ENCODE results near the gene LRRC75A. TPM values are rescaled to one million over a fixed set of nuclear protein-coding genes. Genes with fewer than 3 reads are reported as not detected.

LRRC75A gene
- total and polyA plus RNA-seq, 2 experiments from 2014 or later = 5.3 to 26.2 TPM

DNA sequence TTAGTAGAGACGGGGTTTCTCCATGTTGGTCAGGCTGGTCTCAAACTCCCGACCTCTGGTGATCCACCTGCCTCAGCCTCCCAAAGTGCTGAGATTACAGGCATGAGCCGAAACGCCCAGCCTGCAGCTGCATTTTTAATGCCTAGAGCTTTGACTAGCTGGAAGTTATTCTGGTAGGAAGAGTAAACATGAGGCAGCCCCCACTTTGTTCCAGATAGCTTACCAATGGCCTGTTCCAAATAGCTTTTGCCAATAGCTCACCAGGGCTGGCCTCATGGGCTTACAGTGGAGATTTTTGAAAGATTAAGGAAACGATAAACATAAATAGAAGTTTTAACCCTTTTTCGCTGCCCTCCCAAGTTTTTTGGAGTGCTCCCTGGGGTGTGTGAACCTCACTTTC, 66.8 kb downstream of the LRRC75A start:
- Histone ChIP-seq H3K4me3 (no peak overlapping the region), H3K36me3 (ENCODE audit: insufficient read depth) (no peaks in the 10 kb centered on the region), H3K27ac (ENCODE audit: low read depth) (no peak overlapping the region), H3K27me3 (ENCODE audit: insufficient read depth) (no peaks in the 10 kb centered on the region), H3K9me2 (ENCODE audit: insufficient read depth) (no peaks in the 10 kb centered on the region), H4K20me1 (replicated peaks; ENCODE audit: insufficient read depth) (no peaks in the 10 kb centered on the region), H3K4me2 (no peak overlapping the region), H2AFZ (no peak overlapping the region), H3K4me1 (ENCODE audit: insufficient read depth) (no peaks in the 10 kb centered on the region), H3K79me2 (replicated peaks; ENCODE audit: insufficient read depth) (no peaks in the 10 kb centered on the region), H3F3A (replicated peaks; ENCODE audit: low read depth) (no peaks in the 10 kb centered on the region)
- TF ChIP-seq CREB1 (CRISPR knock-in tag; IDR thresholded peaks at IDR 0.05; ENCODE audit: low read depth) = no peak
- TF ChIP-seq, protein P1, sequence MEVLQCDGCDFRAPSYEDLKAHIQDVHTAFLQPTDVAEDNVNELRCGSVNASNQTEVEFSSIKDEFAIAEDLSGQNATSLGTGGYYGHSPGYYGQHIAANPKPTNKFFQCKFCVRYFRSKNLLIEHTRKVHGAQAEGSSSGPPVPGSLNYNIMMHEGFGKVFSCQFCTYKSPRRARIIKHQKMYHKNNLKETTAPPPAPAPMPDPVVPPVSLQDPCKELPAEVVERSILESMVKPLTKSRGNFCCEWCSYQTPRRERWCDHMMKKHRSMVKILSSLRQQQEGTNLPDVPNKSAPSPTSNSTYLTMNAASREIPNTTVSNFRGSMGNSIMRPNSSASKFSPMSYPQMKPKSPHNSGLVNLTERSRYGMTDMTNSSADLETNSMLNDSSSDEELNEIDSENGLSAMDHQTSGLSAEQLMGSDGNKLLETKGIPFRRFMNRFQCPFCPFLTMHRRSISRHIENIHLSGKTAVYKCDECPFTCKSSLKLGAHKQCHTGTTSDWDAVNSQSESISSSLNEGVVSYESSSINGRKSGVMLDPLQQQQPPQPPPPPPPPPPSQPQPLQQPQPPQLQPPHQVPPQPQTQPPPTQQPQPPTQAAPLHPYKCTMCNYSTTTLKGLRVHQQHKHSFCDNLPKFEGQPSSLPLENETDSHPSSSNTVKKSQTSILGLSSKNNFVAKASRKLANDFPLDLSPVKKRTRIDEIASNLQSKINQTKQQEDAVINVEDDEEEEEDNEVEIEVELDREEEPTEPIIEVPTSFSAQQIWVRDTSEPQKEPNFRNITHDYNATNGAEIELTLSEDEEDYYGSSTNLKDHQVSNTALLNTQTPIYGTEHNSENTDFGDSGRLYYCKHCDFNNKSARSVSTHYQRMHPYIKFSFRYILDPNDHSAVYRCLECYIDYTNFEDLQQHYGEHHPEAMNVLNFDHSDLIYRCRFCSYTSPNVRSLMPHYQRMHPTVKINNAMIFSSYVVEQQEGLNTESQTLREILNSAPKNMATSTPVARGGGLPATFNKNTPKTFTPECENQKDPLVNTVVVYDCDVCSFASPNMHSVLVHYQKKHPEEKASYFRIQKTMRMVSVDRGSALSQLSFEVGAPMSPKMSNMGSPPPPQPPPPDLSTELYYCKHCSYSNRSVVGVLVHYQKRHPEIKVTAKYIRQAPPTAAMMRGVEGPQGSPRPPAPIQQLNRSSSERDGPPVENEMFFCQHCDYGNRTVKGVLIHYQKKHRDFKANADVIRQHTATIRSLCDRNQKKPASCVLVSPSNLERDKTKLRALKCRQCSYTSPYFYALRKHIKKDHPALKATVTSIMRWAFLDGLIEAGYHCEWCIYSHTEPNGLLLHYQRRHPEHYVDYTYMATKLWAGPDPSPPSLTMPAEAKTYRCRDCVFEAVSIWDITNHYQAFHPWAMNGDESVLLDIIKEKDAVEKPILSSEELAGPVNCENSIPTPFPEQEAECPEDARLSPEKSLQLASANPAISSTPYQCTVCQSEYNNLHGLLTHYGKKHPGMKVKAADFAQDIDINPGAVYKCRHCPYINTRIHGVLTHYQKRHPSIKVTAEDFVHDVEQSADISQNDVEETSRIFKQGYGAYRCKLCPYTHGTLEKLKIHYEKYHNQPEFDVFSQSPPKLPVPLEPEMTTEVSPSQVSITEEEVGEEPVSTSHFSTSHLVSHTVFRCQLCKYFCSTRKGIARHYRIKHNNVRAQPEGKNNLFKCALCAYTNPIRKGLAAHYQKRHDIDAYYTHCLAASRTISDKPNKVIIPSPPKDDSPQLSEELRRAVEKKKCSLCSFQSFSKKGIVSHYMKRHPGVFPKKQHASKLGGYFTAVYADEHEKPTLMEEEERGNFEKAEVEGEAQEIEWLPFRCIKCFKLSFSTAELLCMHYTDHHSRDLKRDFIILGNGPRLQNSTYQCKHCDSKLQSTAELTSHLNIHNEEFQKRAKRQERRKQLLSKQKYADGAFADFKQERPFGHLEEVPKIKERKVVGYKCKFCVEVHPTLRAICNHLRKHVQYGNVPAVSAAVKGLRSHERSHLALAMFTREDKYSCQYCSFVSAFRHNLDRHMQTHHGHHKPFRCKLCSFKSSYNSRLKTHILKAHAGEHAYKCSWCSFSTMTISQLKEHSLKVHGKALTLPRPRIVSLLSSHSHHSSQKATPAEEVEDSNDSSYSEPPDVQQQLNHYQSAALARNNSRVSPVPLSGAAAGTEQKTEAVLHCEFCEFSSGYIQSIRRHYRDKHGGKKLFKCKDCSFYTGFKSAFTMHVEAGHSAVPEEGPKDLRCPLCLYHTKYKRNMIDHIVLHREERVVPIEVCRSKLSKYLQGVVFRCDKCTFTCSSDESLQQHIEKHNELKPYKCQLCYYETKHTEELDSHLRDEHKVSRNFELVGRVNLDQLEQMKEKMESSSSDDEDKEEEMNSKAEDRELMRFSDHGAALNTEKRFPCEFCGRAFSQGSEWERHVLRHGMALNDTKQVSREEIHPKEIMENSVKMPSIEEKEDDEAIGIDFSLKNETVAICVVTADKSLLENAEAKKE (CRISPR knock-in tag; IDR thresholded peaks at IDR 0.05) = no peak
- TF ChIP-seq JUNB (IDR thresholded peaks at IDR 0.05; ENCODE audit: unreplicated experiment) = no peak
- no peak for TF ChIP-seq ZNF331 (CRISPR knock-in tag; IDR thresholded peaks at IDR 0.05; ENCODE audit: low read depth)
- TF ChIP-seq ZNF114 (CRISPR knock-in tag; IDR thresholded peaks at IDR 0.05) = no peak
- TF ChIP-seq, protein P2, sequence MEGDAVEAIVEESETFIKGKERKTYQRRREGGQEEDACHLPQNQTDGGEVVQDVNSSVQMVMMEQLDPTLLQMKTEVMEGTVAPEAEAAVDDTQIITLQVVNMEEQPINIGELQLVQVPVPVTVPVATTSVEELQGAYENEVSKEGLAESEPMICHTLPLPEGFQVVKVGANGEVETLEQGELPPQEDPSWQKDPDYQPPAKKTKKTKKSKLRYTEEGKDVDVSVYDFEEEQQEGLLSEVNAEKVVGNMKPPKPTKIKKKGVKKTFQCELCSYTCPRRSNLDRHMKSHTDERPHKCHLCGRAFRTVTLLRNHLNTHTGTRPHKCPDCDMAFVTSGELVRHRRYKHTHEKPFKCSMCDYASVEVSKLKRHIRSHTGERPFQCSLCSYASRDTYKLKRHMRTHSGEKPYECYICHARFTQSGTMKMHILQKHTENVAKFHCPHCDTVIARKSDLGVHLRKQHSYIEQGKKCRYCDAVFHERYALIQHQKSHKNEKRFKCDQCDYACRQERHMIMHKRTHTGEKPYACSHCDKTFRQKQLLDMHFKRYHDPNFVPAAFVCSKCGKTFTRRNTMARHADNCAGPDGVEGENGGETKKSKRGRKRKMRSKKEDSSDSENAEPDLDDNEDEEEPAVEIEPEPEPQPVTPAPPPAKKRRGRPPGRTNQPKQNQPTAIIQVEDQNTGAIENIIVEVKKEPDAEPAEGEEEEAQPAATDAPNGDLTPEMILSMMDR (conservative IDR thresholded peaks at IDR 0.05; ENCODE audit: low read depth in 2 of 2) = no peak
- TF ChIP-seq EZH2 (IDR thresholded peaks at IDR 0.05; ENCODE audit: low read depth, unreplicated experiment) = no peak
- TF ChIP-seq, protein P3, sequence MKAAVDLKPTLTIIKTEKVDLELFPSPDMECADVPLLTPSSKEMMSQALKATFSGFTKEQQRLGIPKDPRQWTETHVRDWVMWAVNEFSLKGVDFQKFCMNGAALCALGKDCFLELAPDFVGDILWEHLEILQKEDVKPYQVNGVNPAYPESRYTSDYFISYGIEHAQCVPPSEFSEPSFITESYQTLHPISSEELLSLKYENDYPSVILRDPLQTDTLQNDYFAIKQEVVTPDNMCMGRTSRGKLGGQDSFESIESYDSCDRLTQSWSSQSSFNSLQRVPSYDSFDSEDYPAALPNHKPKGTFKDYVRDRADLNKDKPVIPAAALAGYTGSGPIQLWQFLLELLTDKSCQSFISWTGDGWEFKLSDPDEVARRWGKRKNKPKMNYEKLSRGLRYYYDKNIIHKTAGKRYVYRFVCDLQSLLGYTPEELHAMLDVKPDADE (IDR thresholded peaks at IDR 0.05) = no peak
- no peak for TF ChIP-seq NANOG (IDR thresholded peaks at IDR 0.05; ENCODE audit: borderline replicate concordance)
- TF ChIP-seq POLR2AphosphoS5 (IDR thresholded peaks at IDR 0.05; ENCODE audit: low read depth) = no peak
- TF ChIP-seq STAT1 (IDR thresholded peaks at IDR 0.05; ENCODE audit: unreplicated experiment) = no peak
- TF ChIP-seq, protein P4, sequence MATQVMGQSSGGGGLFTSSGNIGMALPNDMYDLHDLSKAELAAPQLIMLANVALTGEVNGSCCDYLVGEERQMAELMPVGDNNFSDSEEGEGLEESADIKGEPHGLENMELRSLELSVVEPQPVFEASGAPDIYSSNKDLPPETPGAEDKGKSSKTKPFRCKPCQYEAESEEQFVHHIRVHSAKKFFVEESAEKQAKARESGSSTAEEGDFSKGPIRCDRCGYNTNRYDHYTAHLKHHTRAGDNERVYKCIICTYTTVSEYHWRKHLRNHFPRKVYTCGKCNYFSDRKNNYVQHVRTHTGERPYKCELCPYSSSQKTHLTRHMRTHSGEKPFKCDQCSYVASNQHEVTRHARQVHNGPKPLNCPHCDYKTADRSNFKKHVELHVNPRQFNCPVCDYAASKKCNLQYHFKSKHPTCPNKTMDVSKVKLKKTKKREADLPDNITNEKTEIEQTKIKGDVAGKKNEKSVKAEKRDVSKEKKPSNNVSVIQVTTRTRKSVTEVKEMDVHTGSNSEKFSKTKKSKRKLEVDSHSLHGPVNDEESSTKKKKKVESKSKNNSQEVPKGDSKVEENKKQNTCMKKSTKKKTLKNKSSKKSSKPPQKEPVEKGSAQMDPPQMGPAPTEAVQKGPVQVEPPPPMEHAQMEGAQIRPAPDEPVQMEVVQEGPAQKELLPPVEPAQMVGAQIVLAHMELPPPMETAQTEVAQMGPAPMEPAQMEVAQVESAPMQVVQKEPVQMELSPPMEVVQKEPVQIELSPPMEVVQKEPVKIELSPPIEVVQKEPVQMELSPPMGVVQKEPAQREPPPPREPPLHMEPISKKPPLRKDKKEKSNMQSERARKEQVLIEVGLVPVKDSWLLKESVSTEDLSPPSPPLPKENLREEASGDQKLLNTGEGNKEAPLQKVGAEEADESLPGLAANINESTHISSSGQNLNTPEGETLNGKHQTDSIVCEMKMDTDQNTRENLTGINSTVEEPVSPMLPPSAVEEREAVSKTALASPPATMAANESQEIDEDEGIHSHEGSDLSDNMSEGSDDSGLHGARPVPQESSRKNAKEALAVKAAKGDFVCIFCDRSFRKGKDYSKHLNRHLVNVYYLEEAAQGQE (IDR thresholded peaks at IDR 0.05; ENCODE audit: unreplicated experiment) = no peak
- TF ChIP-seq EZH2phosphoT487 (IDR thresholded peaks at IDR 0.05; ENCODE audit: unreplicated experiment) = no peak
- H3K27ac Mint-ChIP-seq = no peak overlapping the region
- H3K4me3 Mint-ChIP-seq = no peak overlapping the region
- ATAC-seq = no peak
- no peaks in the 10 kb centered on the region for H3K9me3 Mint-ChIP-seq
- H3K36me3 Mint-ChIP-seq (ENCODE audit: low read depth) = no peaks in the 10 kb centered on the region
- H3K27me3 Mint-ChIP-seq (ENCODE audit: insufficient read depth, low read depth, poor library complexity) = peaks cover 2% of the 10 kb centered on the region
- no peak for DNase-seq (ENCODE audit: low spot score)
- peaks cover 4% of the 10 kb centered on the region; the same call in 1 of the 3 replicates for H3K4me1 Mint-ChIP-seq
